Ramos (cell line): ENCODE results near the gene RP9.

ENCODE experiments used
- in situ Hi-C: fragments of 300-500 bp; cut with MboI; formaldehyde crosslinking; loops from one replicate; pipeline ENCODE4 v1.14.3; 2022; ENCODE audit warnings: low sequenced_read_pairs; ENCODE audit not compliant: unreplicated experiment

RP9 gene

DNA sequence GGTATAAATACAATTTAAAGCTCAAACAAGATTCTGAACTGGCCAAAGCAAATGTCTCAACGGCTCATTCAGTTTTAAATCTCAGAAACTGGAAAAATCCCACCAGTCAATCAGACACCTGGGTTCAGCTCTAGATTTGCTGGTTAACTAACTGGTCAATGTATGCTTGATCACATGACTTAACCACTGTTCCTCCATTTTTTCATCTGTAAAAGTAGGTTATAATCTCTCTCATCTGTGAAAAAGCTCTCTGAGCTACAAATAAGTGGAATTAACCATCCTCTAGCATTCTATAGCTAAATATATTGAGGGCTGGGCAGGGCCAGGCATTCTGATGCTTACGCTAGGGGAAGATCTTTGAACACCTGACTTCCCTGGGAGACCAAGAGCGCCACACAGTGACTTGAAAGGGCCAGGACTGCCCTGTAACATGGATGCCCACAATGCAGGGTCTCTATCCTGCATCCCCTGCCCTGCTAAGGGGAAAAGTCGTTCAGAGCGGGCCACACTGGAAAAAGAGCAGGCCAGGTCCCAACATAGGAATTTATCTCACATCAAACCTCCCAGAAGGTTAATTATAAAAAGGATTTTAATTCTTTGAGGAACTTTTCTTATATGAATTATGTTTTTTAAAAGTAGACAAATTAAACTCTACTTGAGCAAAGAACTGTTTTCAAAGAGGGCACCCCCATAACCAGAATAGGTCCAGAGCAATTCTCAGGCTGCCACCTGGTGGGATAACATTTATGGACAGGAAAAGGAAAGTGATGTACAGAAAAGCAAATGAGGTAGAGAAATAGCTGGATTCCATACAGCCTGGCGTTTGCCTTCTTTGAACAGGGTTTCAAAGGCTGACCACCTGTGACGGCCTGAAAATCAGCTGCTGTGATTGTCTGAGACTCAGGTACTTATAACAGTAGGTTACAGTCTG is 1.8 kb downstream of the RP9 start:
- in situ Hi-C loops: no loop called here

DNA sequence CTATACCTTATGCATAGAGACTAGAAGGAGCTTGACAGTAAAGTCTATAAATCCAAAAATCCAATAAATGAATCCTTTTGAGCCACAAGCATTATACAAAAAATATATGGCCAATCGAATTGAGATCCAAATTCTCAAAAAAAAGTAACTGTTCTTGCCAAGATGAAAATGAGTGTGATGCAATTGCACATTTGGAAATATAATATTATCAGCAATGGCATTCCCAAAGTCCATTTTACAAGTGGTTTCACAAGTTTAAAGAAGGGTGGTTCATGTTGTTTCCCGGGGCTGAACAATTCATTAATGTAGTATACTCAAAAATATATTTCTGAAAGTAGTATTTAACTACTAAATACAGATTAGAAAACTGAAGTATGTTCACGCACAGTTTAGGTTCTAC is 7.3 kb downstream of the RP9 start:
- in situ Hi-C loops: no loop called here

DNA sequence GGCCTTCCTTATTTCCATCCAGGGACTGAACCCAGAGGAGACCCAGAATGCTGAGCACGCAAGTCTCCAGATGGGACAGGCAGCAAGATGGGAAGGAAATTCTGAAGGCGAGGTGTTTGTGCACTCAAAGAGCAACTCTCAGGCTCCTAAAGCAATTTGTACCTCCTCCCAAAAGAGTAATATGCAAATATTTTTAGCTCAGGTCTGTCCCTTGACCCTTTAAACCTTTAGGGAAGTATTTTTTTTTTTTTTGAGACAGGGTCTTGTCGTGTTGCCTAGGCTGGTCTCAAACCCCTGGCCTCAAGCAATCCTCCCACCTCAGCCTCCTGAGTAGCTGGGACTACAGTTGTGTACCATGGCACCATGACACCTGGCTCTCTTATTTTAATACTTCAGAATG is 8.4 kb downstream of the RP9 start:
- in situ Hi-C loops: no loop called here

DNA sequence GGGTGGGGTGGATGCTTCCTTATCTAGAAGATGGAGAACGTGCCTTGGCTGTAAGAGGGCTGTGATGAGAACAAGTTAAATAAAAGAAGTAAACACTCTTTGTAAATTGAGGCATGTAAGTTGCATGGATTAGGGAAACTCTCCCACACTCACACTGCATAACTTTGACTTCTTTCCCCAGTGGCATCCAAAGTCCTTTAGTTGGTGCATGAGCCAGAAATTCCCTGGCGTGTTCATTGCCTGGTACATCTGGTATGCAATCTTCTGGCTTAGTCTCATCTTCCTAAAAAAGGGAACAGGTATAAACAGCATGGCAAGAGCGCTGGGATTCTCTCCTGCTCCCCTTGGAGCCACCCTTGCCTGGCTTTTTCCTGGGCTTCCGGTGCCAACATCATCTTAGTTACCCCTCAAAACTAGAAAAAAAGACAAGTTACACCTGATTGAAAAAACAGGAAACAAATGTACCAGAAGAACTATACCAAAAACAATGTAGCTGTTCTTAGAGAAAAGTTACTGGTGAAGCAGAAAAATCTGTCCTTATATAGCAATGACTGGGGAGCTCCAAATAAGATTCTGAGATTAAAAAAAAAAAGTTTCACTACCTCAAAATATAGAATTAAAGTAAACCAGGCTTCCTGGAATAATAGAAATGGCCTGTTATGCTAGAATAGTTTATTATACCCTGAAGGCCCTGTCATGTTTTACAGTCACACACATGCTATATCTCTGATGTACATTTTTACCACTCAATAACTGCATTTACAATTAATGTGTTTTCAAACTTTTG is 9.9 kb downstream of the RP9 start:
- in situ Hi-C loops: loop anchor here (25.0 kb wide), 1 partner anchor 587 kb away; no protein-coding TSS in a partner anchor

DNA sequence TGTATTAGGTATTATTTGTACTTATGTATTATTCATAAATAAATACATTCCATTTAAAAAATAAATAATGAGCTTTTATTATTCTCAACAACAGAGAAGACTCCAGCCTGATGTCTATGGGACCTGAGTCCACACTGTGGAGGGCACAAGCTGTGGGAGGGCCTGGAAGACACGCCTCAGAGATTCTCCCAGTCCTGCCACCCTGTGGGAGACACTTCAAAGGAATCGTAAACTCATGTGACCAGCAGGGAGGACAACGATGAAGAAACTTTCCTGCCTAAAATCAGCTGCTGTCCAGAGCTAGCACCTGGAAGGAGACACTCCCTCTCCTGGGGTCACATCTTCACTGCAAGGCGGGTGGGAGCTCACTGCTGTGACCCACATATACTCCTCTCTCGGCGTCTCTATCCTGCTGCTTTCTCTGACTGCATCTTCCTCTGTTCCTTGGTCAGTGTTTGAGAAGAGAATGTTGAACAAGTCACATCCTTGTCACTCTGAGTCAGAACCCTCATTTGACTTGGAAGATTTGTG is 14.4 kb downstream of the RP9 start:
- in situ Hi-C loops: loop anchor here (25.0 kb wide), 1 partner anchor 583 kb away; no protein-coding TSS in a partner anchor

DNA sequence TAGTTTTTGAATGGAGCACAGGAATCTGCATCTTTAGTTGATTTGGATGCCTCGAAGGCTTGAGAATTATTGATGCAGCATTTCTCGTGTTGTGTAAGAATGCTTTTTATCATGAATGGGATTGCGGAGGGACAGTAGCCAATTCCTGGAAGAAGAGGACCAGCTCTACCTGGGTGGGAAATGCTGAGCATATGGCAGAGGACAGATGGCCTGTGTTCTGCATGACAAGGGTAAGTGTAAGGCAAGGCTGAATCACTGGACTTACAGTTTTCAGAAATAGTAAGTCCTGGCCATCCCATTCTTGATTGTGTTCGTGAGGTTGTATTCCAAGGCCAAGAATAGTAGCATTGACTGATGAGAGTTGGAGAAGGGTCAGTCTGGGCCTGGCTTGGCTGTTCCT is 15.9 kb downstream of the RP9 start:
- in situ Hi-C loops: loop anchor here (25.0 kb wide), 1 partner anchor 581 kb away; no protein-coding TSS in a partner anchor

DNA sequence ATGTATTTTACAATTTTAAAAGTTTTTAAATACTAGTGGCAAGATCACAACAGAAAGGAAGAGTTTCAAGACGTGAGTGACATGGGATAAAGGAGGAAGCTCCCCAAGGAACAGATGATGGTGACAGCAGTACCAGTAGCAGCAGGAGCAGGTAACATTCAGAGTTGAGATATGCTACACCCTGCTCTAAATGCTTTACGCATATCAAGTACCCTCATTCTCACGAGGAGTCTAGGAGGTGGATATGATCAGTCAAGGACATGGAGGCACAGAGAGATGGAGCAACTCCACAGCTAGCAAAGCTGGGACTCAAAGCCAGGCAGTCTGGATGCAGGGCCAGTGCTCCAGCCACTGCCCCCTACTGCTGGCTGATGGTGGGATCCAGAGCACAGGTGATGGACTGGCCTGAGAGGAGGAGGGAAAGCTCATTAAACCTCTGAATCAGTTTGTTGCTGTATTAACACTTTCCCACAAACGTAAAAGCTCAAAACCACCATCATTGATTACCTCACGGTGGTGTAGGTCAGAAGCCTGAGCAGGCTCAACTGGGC is 17.5 kb downstream of the RP9 start:
- in situ Hi-C loops: loop anchor here (25.0 kb wide), 1 partner anchor 579 kb away; no protein-coding TSS in a partner anchor

DNA sequence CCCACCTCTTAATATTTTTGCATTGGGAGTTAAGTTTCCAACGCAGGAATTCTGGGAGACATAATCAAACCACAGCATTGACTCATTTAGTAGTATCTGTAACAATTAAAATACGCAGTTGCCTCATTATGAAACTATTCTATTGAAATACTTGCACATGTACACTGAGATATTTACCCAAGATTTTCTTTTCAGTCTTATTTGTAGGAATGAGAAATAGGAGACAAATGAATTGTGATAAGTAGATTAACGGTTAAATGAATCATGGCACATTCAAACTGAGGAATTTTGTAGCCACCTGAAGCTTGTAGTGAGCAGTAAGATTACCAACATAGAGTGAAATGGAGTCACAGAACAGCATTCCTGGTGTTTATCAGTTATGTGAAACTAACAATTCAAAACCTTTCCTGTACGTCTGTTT is 18.1 kb downstream of the RP9 start:
- in situ Hi-C loops: loop anchor here (25.0 kb wide), 1 partner anchor 579 kb away; no protein-coding TSS in a partner anchor

DNA sequence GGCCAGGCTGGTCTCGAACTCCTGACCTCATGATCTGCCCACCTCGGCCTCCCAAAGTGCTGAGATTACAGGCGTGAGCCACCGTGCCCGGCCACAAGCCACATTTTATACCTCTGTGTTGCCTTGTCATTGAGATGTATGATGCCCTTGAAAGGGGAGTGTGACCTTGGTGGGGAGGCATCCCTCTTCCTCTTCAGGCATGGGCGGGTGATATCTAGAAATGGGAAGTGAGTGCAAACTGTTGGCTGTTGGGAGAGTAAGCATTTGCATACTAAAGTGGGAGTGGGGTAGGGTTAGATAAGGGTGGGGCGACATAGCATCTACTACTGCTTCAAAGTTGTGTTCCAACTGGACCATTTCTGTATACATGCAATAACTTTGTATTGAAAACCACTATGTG is 20.1 kb downstream of the RP9 start:
- in situ Hi-C loops: loop anchor here (25.0 kb wide), 1 partner anchor 577 kb away; no protein-coding TSS in a partner anchor

DNA sequence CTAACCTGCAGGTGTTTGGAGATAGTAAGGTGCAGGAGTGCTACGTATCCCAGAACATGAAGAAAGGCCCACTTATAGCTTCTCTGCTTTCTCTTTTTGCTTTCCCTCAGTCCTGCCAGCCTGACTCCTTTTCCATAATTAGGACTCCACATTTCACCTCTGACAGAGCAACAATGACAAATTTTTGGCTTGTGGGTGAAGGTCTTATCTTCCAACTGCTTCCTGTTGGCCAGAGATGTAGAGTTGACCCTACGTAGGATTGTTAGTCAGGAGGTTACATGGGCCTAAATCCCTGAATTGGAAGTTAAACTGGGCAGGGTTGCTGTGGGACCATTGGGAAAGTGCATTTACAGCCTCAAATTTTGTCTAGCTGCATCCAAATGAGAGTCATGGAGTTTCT is 21.3 kb downstream of the RP9 start:
- in situ Hi-C loops: loop anchor here (25.0 kb wide), 1 partner anchor 576 kb away; no protein-coding TSS in a partner anchor

DNA sequence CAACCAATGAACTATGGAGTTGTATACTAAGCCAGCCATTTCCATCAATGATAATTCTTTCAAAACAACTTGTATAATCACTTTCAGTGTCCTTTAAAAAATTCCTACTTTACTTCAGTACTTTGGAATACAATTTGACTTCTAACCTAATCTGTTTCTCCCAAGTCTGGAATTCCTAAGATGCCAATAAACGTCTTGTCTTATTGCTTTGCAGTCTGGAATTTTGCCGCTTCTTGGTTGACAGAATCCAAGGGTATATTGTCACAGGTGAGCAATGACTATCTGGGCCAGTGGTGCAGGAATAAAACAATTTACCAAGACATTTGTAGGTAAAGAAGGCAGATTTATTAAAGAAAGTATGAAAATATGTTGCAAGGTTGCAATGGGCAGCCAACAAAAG is 21.8 kb downstream of the RP9 start:
- in situ Hi-C loops: loop anchor here (25.0 kb wide), 1 partner anchor 575 kb away; no protein-coding TSS in a partner anchor

DNA sequence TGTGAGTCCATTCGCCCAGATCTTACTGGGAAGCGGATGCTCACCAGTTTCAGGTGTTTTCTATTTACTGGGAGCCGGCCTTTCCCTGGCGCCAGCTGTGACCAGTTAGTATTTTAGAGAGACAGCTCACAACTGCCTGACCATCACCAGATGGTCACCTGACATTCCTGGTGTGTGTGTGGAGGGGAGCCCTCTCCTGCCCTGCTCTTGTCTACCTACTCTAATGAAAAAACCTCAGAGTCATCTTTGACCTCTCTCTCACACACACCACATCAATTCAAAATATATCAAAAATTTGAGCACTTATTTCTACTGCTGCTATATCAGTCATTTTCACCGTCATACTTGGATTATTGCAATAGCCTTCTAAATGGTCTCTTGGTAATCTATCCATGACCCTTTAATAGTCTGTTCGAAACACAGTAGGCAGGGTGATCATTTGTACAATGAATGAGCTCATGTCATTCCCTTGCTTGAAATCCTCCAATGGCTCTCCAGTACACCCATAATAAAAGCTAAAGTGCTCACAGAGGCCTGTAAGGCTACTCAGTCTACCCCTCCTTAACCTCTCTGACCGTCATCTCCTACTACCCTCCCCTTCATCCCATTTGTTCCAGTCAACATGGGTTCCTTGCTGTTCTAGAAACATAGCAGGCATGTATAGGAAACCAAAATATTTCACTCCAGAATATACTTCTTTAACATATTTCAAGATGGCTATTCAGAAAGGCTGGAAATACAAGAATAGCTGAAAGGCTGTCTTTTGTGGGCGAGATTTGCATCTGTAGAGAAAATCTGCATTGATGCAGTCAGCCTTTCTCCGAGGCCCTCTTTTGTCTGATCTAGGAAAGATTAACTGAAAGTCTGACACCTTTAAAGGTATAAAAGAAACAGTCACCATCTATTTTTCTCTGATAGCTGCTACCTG is 29.2 kb downstream of the RP9 start:
- in situ Hi-C loops: loop anchor here (25.0 kb wide), 1 partner anchor 568 kb away; no protein-coding TSS in a partner anchor

DNA sequence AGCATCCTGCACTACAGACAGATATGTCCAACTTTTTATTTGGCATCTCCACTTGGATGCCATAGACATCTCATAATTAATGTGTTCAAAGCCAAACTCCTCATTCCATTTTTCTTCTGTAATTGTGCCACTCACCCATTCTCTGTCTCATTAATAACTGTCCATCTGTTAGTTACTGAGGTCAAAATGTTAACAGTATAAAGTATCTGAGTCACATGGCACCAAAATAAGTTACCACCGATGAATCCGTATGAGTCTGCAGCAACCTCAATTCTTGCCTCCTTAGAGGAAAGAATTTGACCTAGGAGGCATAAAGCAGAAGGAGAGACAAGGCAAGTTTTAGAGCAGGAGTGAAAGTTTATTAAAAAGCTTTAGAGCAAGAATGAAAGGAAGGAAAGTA is 30.1 kb downstream of the RP9 start:
- in situ Hi-C loops: loop anchor here (25.0 kb wide), 1 partner anchor 567 kb away; no protein-coding TSS in a partner anchor

DNA sequence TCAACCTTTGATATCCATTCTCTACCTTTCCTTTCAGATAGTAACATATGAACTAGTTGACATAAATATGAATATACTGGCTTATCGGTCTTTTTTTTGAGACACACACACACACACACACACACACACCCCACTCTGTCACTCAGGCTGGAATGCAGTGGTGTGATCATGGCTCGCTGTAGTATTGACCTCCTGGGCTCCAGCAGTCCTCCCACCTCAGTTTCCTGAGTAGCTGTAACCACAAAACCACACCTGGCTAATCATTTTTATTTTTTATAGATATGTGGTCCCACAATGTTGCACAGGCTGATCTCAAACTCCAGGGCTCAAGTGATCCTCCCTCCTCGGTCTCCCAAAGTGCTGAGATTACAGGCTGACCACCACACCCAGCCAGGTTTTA is 32.5 kb downstream of the RP9 start:
- in situ Hi-C loops: loop anchor here (25.0 kb wide), 1 partner anchor 564 kb away; no protein-coding TSS in a partner anchor

DNA sequence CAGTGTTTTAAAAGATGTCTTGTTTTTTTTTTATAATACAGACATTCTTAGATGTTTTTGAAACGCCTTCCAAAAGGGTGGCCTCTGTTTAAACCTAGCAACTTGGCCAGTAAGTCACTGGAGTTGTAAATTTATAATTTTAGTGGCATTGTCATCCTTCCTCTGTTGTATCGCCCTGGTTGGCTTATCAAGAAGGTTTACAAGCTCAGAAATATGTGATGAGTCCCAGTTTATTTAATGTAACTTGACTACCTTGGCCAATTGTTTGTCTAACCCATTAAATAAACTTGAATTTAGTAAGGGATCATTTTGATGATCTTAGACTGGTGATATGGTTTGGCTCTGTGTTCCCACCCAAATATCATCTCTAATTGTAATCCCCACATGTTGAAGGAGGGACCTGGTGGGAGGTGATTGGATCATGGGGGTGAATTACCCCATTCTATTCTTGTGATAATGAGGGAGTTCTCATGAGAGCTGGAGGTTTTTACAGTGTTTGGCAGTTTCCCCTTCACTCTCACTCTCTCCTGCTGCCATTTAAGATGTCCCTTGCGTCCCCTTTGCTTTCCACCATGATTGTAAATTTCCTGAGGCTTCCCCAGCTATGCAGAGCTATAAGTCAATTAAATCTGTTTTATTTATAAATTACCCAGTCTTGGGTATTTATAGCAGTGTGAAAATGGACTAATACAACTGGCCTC is 33.2 kb downstream of the RP9 start:
- in situ Hi-C loops: loop anchor here (25.0 kb wide), 1 partner anchor 564 kb away; no protein-coding TSS in a partner anchor

DNA sequence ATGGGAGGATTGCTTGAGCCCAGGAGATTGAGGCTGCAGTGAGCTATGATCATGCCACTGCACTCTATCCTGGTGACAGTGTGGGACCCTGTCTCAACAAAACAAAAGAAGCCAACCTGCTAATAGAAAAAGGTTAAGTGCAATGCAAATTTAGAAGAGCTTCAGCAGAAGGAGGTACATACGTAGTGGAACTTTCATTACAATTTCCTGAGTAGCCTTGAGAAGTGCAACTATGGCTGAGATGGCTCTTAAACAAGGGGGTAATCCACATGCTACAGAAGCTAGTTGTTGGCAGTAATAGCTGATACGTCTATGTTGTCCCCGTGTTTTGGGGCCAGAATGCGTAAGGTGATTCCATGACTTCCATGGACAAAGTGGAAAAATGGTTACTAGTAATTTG is 36.0 kb downstream of the RP9 start:
- in situ Hi-C loops: no loop called here

DNA sequence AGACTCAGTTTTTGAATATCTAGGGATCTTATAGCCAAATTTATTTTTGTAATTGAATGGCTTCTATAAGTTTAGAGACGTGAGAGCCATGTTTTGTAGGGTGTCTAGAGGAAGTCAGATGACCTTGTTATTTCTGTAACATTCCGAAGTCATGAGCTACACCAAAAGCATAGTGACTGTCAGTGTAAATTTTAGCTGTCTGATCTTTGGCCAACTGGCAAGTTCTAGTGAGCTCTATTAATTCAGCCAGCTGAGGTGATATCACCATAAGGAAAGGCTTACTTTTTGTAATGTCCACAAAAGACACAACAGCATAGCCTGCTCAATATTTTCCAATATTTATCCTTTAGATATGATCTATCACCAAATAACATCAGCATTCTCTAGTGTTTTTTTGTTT is 36.7 kb downstream of the RP9 start:
- in situ Hi-C loops: no loop called here

DNA sequence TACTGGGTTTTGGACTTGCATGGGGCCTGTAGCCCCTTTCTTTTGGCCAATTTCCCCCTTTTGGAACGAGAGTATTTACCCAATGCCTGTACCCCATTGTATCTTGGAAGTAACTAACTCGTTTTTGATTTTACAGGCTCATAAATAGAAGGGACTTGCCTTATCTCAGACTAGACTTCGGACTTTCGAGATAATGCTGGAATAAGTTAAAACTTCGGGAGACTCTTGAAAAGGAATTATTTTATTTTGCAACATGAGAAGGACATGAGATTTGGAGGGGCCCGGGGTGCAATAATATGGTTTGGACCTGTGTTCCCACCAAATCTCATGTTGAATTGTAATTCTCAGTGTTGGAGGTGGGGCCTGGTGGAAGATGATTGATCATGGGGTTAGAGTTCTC is 38.4 kb downstream of the RP9 start:
- in situ Hi-C loops: no loop called here
